ENCODE data around the gene GLYATL3. TPM values are rescaled to one million over a fixed set of nuclear protein-coding genes. Genes with fewer than 3 reads are reported as not detected.

The GLYATL3 gene
- polyA plus RNA-seq, 1 of the 3 experiments (the other 2 are of a cell fraction) = not detected

DNA sequence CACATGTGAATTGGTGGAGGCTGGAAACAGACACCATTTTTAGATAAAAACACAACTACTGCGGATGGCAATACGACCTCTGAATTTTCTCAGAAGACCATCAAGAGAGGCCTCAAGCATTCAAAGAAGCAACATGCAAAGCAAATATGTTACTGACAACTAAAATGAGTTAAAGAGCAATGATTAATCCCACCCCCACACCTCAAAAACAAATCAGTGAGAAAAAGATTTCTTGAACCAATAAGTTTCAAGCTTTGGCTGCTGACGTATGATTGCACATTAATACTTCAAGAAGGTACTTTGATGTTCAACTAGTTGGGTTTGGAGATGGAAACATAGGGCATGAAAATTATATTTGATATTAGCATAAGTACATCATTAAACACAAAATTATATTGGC lies 37.7 kb upstream of the GLYATL3 start:
- Histone ChIP-seq H3K9me3 (no peaks in the 10 kb centered on the region; the same call in 1 of the 2 replicates), H3F3A (replicated peaks; ENCODE audit: insufficient read depth) (peaks cover 8% of the 10 kb centered on the region), H4K20me1 (ENCODE audit: insufficient read depth) (no peaks in the 10 kb centered on the region), H3K9ac (peak overlapping the region; percentile 85), H3K79me2 (ENCODE audit: insufficient read depth) (peaks cover 69% of the 10 kb centered on the region), H3K27me3 (ENCODE audit: insufficient read depth) (no peaks in the 10 kb centered on the region), H3K36me3 (replicated peaks in 1 of 2; ENCODE audit: control insufficient read depth in 1 of 2, insufficient read depth in 2 of 2, low read length in 1 of 2) (peaks cover 17 to 19% of the 10 kb centered on the region in 2 experiments), H3K27ac (ENCODE audit: low read depth in 2 of 2, low read length in 1 of 2) (no peak overlapping the region), H2AFZ (ENCODE audit: low read depth) (peak overlapping the region; percentile 96; the same call in 1 of the 2 replicates), H3K4me1 (ENCODE audit: control insufficient read depth in 1 of 2, insufficient read depth in 2 of 2, low read depth in 1 of 2, low read length in 1 of 2) (peaks cover 0 to 3% of the 10 kb centered on the region in 2 experiments; a peak in 2 of 4 replicates), H3K4me2 (peak overlapping the region; percentile 94), H3K4me3 (ENCODE audit: low read depth in 2 of 2, low read length in 1 of 2) (peak overlapping the region; percentile 94 to 95), H3K9me2 (no peaks in the 10 kb centered on the region)
- TF ChIP-seq, protein P1, sequence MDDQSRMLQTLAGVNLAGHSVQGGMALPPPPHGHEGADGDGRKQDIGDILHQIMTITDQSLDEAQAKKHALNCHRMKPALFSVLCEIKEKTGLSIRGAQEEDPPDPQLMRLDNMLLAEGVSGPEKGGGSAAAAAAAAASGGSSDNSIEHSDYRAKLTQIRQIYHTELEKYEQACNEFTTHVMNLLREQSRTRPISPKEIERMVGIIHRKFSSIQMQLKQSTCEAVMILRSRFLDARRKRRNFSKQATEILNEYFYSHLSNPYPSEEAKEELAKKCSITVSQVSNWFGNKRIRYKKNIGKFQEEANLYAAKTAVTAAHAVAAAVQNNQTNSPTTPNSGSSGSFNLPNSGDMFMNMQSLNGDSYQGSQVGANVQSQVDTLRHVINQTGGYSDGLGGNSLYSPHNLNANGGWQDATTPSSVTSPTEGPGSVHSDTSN (IDR thresholded peaks at IDR 0.05) = no peak
- TF ChIP-seq SMC3 (IDR thresholded peaks at IDR 0.05; ENCODE audit: low read depth, low read length) (no peak), ZBTB33 (IDR thresholded peaks at IDR 0.05; ENCODE audit: borderline replicate concordance, low read depth) (no peak), ELF1 (IDR thresholded peaks at IDR 0.05) (no peak), EZH2phosphoT487 (IDR thresholded peaks at IDR 0.05; ENCODE audit: borderline replicate concordance, low read depth) (no peak), POLR2AphosphoS5 (IDR thresholded peaks at IDR 0.05; ENCODE audit: low read depth, low read length) (no peak), SIN3A (IDR thresholded peaks at IDR 0.05; ENCODE audit: borderline replicate concordance, low read depth, low read length) (no peak), MXI1 (IDR thresholded peaks at IDR 0.05; ENCODE audit: low read depth, low read length) (no peak), RAD21 (IDR thresholded peaks at IDR 0.05; ENCODE audit: low read length) (no peak), IRF3 (IDR thresholded peaks at IDR 0.05; ENCODE audit: low read depth, low read length) (no peak), MAX (IDR thresholded peaks at IDR 0.05; ENCODE audit: low read depth) (no peak), USF2 (IDR thresholded peaks at IDR 0.05; ENCODE audit: borderline replicate concordance, low read depth, low read length) (no peak), MEF2A (IDR thresholded peaks at IDR 0.05; ENCODE audit: borderline replicate concordance, low read depth) (no peak), FOSL2 (IDR thresholded peaks at IDR 0.05; ENCODE audit: borderline replicate concordance, low read depth) (no peak), FOXM1 (IDR thresholded peaks at IDR 0.05; ENCODE audit: low read depth) (no peak)
- DNase-seq = no peak
- 58% methylated on average over 3 of the region's 3 CpGs for WGBS (ENCODE audit: low lambda C conversion rate)
- POLR2A ChIA-PET = no interaction called here
- CTCF ChIA-PET = no interaction called here

Measured in SK-N-SH (cell line).